Muscle of arm (tissue), 14 donors: ENCODE results near the gene TBC1D3E. TPM values are rescaled to one million over a fixed set of nuclear protein-coding genes. Genes with fewer than 3 reads are reported as not detected.
"Not testable (repeated sequence)": the region's sequence is repeated elsewhere in the genome, so short reads cannot be mapped to it uniquely, and the experiment has no call there.

Source experiments
- DNase-seq: peaks from one replicate; pipeline ENCODE4 v3.0.0-alpha.2; 2013
- long read RNA-seq, 11 donors: transcript quantifications; one replicate each; lab custom pipeline, GENCODE V29; 2026
- polyA plus RNA-seq, 12 donors: library from polyadenylated mRNA; unstranded; fragments of 120-200 nt; gene quantifications; one replicate each; pipeline ENCODE4 v1.2.1, GENCODE V29; 2013; ENCODE audit not compliant: insufficient read length in 12 of 12

TBC1D3E gene
- 10 to 100 TPM in 1 of 12 donors, 1 to 10 TPM in 1, under 1 TPM in 2, not detected in 8; 0.14 to 13.7 (median 1.9) TPM for polyA plus RNA-seq
- long read RNA-seq, donor 1: 0 reads
- long read RNA-seq, donor 2: 0 reads
- long read RNA-seq, donor 3: 0 reads
- long read RNA-seq, donor 4: 0 reads
- long read RNA-seq, donor 5: 0 reads
- long read RNA-seq, donor 6: 0 reads
- long read RNA-seq, donor 7: 0 reads
- long read RNA-seq, donor 8, partial matches to known transcripts: 0 of 6 reads
- long read RNA-seq, donor 8, other reads (novel, unspliced or antisense): 6 of 6 reads
- long read RNA-seq, donor 9: 0 reads
- long read RNA-seq, donor 10: 0 reads
- long read RNA-seq, donor 11: 0 reads

DNA sequence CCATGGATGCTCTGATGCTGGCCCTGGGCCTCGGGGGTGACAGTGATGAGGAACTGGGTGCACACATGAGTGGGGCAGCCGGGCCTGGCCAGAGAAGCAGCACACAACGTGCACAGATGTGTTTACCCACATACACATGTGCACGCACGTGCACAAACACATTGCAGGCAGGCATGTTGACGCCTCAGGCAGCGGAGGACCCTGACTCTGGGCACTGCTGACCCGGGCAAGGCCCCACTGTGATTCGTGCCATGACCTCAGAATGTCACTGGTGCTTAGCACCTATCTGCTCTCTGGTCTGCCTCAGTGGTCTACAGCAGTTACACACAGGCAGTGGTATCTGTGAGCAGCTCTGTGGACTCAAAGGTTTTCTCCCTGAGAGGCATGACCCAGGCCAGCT is at the start of gene TBC1D3E:
Gene TBC1D3E (plus strand): TSS at position 301 of the 400 bp plus-strand sequence. CDS start 1,545 bp downstream, outside the sequence.
- not testable (repeated sequence) for DNase-seq

DNA sequence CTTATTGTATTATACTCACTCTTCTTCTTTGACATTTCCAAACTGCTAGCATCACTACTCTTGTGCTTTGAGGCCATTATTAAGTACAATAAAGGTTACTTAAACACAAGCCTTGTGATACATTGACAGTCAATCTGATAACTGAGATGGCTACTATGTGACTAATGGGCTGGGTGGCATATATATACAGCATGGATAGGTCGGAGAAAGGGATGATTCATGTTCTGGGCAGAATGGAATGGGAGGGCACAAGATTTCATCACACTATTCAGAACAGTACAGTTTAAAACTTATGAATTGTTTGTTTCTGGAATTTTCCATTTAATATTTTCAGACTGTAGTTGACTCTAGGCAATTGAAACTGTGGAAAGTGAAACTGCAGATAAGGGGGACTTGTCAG is 40.4 kb upstream of the TBC1D3E start:
- DNase-seq: not testable (repeated sequence)

DNA sequence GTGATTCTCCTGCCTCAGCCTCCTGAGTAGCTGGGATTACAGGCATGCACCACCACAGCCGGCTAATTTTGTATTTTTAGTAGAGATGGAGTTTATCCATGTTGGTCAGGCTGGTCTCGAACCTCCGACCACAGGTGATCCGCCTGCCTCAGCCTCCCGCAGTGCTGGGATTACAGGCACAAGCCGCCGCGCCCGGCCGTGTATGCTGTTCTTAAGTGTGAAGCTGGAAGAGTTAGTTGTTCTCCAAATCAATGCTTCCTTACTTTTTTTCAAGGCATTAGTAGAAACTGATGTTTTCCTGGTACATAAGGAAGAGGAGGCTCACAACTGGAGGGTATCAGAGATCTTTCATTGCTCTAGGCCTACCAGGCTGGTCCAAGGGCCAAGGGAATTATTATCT is 39.6 kb upstream of the TBC1D3E start:
- DNase-seq: not testable (repeated sequence)

DNA sequence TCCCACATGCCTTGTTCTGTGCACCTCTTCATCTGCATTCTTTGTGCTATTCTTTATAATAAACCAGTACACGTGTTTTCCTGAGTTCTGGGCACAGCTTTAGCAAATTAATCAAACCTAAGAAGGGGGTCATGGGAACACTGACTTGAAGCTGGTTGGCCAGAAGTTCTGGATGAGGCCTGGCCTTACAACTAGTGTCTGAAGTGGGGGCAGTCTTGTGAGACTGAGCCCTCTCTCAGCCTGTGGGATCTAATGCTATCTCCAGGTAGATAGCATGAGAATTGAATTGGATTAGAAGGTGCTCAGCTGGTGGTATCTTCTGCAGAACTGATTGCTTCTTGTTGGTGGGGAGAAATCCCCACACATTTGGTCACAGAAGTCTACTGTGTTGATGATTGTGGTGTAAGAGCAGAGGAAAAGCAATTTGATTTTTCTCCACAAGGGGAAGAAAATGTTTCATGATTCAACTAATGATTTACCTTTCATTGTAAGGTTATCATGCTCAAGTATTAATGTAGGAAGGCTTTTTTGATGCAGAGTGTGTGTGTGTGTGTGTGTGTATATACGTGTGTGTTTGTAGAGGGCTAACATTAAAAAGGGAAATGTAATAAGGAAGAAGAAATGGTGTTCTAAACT is 33.6 kb upstream of the TBC1D3E start:
- not testable (repeated sequence) for DNase-seq

DNA sequence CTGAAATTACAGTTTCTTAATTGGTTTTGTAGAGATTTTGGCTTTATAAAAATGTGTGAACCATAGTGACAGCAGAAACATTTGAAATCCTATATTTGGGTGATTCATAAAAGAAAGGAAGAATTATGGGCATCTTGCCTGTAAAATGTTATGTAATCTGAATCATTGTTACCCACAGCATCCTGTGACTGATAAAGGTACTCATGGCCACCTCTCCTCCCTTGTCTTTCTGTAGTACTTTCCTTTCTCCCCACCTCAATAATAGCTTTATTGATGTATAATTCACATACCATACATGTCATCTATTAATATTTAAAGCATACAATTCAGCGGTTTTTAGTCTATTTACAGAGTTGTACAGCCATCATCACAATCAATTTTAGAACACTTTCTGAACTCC is 28.5 kb upstream of the TBC1D3E start:
- DNase-seq: not testable (repeated sequence)

DNA sequence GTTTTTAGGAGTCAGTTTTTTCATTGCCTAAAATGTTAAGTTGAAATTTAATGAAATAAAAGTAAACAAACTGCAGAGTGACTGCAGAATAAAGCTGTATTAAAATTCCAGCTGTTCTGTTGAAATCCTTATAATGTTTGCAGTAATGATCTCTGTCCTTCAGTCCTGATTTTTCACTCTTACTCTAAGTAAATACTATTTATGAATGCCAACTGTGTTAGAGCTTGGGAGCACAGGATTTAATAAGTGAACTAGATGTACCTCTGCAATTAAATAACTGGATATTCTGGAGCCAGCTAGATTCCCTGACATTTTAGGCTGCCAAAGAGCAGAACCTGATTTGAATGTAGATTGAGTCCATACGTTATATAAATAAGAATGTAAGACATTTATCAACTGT is 7.9 kb upstream of the TBC1D3E start:
- not testable (repeated sequence) for DNase-seq

DNA sequence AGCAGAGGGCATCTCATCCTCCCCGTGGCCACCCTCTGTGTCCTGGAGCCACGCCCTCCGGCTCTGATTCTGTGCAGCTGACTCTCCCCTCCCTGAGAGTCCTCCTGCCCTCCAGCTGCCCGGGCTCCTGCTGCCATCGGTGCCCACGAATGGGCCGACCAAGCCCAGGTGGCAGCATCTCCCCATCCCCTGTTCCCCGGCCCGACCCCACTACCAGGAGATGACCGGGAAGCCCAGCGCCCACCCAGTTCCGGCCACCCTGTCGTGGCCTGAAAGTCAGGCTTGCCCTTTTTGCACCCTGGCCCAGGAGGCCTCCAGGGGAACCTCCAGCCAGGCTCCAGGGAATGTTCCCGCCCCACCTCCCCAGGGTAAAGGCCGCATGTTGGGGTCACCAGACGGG is 7.1 kb downstream of the TBC1D3E start:
- not testable (repeated sequence) for DNase-seq

Other genes starting within 250 kb of the TBC1D3E start
- 1 to 10 TPM in 1 of 12 donors, not detected in 11; 1.5 TPM for gene TBC1D3K, start 203.5 kb upstream of the TBC1D3E start, polyA plus RNA-seq
- 10 to 100 TPM in 8 of 12 donors, 1 to 10 TPM in 1, not detected in 3; 6.5 to 37.2 (median 18.5) TPM for gene TBC1D3L, start 138.9 kb upstream of the TBC1D3E start, polyA plus RNA-seq
- gene TBC1D3D, start 124.0 kb upstream of the TBC1D3E start, polyA plus RNA-seq: 1 to 10 TPM in 7 of 12 donors, under 1 TPM in 1, not detected in 4; 0.69 to 3.7 (median 1.7) TPM
- gene TBC1D3C, start 59.3 kb upstream of the TBC1D3E start, polyA plus RNA-seq: 1 to 10 TPM in 2 of 12 donors, not detected in 10; 1.1 to 4.3 TPM
- gene TBC1D3, start 64.6 kb downstream of the TBC1D3E start, polyA plus RNA-seq: under 1 TPM in 2 of 12 donors, not detected in 10; 0.36 to 0.59 TPM
- 10 to 100 TPM in 11 of 12 donors, not detected in 1; 48.6 to 66.6 (median 60.0) TPM for gene MRPL45, start 169.2 kb downstream of the TBC1D3E start, polyA plus RNA-seq
- gene GPR179, start 216.0 kb downstream of the TBC1D3E start, polyA plus RNA-seq: under 1 TPM in 10 of 12 donors, not detected in 2; 0.19 to 0.97 (median 0.56) TPM
- 10 to 100 TPM in 11 of 12 donors, not detected in 1; 12.7 to 21.2 (median 16.5) TPM for gene SOCS7, start 223.9 kb downstream of the TBC1D3E start, polyA plus RNA-seq